Renal cortical epithelial cell (primary cell): ENCODE results near the gene BHMT2. TPM values are rescaled to one million over a fixed set of nuclear protein-coding genes. Genes with fewer than 3 reads are reported as not detected.

ENCODE experiments used
- DNase-seq: peaks from one replicate; pipeline ENCODE4 v3.0.0-alpha.2; 2011; ENCODE audit warnings: low read depth
- total RNA-seq: library from RNA; depleted of rRNA; stranded (reverse); fragments of >200 nt; gene quantifications from 2 replicates; pipeline ENCODE4 v1.2.3, GENCODE V29; 2014

Gene BHMT2
- total RNA-seq, 1 donor from 2014 or later: 34.6 TPM

GRCh38 chr5:79070350-79070667, 742 bp downstream of the BHMT2 start:
- DNase-seq: peak; percentile 47

- DNase-seq: peak; percentile 84
These were observed 5.1 kb downstream of the BHMT2 start for GRCh38 chr5:79074641-79075040.

- peak; percentile 30 for DNase-seq
These were observed 6.3 kb downstream of the BHMT2 start for GRCh38 chr5:79075646-79076426.

- peak; percentile 23 for DNase-seq
These were observed 7.3 kb downstream of the BHMT2 start for GRCh38 chr5:79076819-79077218.

GRCh38 chr5:79077680-79078365, 8.3 kb downstream of the BHMT2 start:
- DNase-seq: peak; percentile 81

GRCh38 chr5:79080804-79081203, 11.2 kb downstream of the BHMT2 start:
- DNase-seq: no peak

GRCh38 chr5:79081779-79082178, 12.2 kb downstream of the BHMT2 start:
- no peak for DNase-seq

GRCh38 chr5:79086116-79086515, 16.5 kb downstream of the BHMT2 start:
- peak; percentile 40 for DNase-seq

GRCh38 chr5:79088507-79088906, 18.9 kb downstream of the BHMT2 start:
- no peak for DNase-seq

- DNase-seq: no peak
These were observed 21.5 kb downstream of the BHMT2 start for GRCh38 chr5:79091064-79091463.

GRCh38 chr5:79093762-79094161, 24.2 kb downstream of the BHMT2 start:
- DNase-seq: no peak

GRCh38 chr5:79105868-79106267, 36.3 kb downstream of the BHMT2 start:
- no peak for DNase-seq

GRCh38 chr5:79107020-79107796, 37.6 kb downstream of the BHMT2 start:
- DNase-seq: peak; percentile 67

GRCh38 chr5:79108086-79108485, 38.5 kb downstream of the BHMT2 start:
- no peak for DNase-seq

GRCh38 chr5:79108792-79109191, 39.2 kb downstream of the BHMT2 start:
- no peak for DNase-seq

GRCh38 chr5:79109527-79110492, 40.2 kb downstream of the BHMT2 start:
- no peak for DNase-seq

GRCh38 chr5:79111387-79111959, 41.9 kb downstream of the BHMT2 start, which contains the start of gene BHMT:
BHMT (plus strand) TSS chr5:79111809; CDS start chr5:79111886, 77 bp downstream.
- DNase-seq: no peak

- DNase-seq: no peak
These were observed 42.6 kb downstream of the BHMT2 start for GRCh38 chr5:79111960-79112702.

GRCh38 chr5:79112703-79113058, 43.1 kb downstream of the BHMT2 start:
- DNase-seq: no peak

- DNase-seq: peak; percentile 95
These were observed 49.9 kb downstream of the BHMT2 start for GRCh38 chr5:79119486-79119885.
